AG09309 (cell line): ENCODE measurements around the gene SLC16A12.
"Not testable (repeated sequence)": the region's sequence is repeated elsewhere in the genome, so short reads cannot be mapped to it uniquely, and the experiment has no call there.

Source experiments
- DNase-seq: peaks from one replicate; pipeline ENCODE4 v3.0.0-alpha.2; 2010; ENCODE audit warnings: low read depth
- H3K4me3 ChIP-seq: 2 replicates; pipeline ENCODE4 v1.5.1; 2011; ENCODE audit warnings: mild to moderate bottlenecking, low read depth, low read length, moderate library complexity; ENCODE audit not compliant: control insufficient read depth
- TF ChIP-seq, protein P1 (sequence below): IDR thresholded peaks from 2 replicates; pipeline ENCODE4 v1.5.1; 2011; ENCODE audit warnings: mild to moderate bottlenecking, low read depth, low read length, inconsistent platforms; ENCODE audit not compliant: insufficient read depth, control insufficient read depth; ENCODE audit errors: missing control alignments

Gene SLC16A12

DNA sequence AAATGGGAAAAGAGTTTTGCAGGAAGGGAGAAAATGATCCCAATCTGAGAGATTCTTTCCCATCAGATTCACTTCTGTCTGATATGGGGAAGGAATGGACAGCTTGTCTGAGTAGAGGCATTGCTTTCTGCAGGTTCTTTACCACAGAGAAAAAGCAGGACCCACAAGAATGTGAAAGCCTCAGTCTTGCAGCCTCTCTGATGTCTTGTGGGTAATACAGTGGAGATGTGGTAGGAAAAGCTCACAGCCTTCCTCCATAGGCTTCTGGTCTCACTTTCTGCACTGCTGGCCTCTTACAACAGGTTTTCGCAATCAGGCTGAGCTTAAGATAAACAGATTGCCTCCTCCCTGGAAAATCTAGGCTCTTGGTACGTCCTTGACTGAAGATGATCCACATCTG lies 142.4 kb downstream of the SLC16A12 start:
- TF ChIP-seq, protein P1, sequence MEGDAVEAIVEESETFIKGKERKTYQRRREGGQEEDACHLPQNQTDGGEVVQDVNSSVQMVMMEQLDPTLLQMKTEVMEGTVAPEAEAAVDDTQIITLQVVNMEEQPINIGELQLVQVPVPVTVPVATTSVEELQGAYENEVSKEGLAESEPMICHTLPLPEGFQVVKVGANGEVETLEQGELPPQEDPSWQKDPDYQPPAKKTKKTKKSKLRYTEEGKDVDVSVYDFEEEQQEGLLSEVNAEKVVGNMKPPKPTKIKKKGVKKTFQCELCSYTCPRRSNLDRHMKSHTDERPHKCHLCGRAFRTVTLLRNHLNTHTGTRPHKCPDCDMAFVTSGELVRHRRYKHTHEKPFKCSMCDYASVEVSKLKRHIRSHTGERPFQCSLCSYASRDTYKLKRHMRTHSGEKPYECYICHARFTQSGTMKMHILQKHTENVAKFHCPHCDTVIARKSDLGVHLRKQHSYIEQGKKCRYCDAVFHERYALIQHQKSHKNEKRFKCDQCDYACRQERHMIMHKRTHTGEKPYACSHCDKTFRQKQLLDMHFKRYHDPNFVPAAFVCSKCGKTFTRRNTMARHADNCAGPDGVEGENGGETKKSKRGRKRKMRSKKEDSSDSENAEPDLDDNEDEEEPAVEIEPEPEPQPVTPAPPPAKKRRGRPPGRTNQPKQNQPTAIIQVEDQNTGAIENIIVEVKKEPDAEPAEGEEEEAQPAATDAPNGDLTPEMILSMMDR, result no peak
- DNase-seq, result peak; percentile 85
- H3K4me3 ChIP-seq, result peak overlapping the region; percentile 57

DNA sequence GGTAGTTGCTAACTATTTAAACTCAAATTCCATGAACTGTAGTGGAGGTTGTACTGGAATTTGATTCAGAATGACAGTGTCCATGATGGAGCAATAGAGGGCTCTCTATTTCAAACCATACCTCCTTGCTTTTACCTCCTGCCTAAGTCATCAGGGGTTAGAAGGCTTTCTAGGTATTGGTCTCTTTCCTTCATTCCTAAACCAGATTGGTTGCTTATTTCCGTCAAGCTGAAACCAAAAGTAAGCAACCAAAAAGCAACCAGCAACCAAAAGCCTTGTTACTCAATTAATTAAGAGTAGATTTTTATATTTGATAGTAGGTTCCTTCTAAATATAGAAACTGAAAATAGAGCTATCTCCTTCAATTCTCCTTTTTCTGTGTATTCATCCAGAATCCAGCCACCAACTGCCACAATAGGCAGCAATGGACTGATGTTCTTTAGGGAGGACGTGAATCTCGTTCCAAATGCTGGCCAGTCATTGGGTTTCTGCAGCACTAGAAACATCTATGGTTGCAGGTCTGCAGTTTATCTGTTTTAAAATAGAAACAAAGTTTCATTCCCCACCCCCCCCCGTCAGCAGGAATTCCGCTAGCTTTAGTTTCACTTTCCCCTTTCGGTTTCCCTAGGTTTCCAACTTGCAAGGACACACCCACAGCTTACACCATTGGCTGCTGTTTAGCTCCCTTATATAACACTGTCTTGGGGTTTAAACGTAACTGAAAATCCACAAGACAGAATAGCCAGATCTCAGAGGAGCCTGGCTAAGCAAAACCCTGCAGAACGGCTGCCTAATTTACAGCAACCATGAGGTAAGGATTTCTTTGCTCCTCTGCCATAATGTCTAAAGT lies 143.3 kb downstream of the SLC16A12 start, which contains the start of gene IFIT1:
Gene IFIT1 (plus strand): TSS at position 717 of the 850 bp plus-strand sequence. CDS start 90 bp downstream, at position 807.
- peak within 1 kb of the TSS; percentile 57 for H3K4me3 ChIP-seq
- DNase-seq, result peak; percentile 92
- TF ChIP-seq, protein P1, result no peak

DNA sequence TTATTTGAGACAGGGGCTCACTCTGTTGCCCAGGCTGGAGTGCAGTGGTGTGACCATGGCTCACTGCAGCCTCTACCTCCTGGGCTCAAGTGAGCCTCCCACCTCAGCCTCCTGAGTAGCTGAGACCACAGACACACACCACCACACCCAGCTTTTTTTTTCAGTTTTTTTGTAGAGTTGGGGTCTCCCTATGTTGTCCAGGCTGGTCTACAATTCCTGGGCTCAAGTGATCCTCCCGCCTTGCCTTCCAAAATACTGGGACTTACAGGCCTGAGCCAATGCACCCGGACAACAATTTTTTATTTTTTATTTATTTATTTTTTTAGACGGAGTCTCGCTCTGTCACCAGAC lies 144.2 kb downstream of the SLC16A12 start:
- H3K4me3 ChIP-seq, DNase-seq: not testable (repeated sequence)

DNA sequence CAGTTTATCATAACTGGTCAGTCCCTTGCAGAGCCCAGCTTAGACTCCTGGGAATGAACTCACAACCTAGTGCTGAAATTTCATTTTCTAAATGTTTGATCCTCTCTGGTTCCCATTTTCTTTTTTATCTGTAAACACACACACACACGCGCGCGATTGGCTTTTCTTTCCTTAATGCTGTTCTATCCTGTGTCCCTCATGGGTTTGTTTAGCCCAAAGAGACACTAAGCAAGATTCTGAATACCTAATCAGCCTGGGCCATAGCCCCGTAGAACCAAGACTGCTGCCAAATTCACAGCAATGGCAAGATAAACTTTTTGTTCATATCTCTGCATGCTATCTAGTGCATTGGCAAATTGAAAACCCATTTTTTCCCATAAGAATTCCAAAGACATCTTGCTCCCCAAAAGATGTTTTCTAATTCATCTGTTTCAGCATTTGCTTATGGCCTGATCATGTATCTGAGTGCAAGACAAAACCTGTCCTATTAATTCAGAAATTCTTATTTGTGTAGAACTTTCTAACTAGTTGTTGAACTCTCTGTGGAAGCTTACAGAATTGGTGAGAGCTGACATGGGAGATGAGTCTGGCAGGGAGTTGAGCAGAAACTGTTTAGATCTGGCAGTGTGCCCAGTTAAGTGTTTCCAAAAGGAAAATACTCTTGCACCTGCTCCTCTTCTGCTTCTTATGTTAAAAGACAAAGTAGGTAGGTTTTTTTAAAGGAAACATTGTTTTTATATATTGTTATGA lies 144.7 kb downstream of the SLC16A12 start:
- TF ChIP-seq, protein P1, result no peak
- H3K4me3 ChIP-seq, result no peak overlapping the region
- DNase-seq, result no peak

DNA sequence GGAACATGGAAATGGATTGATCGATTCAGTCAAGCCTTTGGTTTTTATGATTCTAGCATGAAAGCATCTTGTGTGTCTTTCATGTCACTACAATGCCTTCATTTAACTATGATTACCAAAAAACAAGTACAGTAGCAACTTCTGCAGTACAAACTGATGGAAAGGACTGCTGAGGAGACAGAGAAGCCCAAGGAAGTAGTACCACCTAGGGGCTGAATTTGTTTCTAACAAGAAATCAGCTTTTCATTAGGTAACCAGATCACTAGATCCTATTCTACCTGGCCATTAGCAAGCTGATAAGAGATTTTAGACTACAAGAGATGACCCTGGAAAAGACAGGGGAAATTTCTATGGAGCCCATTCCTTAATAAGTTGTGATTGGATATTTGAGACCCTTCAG lies 146.1 kb downstream of the SLC16A12 start:
- DNase-seq, result no peak
- no peak overlapping the region for H3K4me3 ChIP-seq
- TF ChIP-seq, protein P1, result peak; percentile 42

DNA sequence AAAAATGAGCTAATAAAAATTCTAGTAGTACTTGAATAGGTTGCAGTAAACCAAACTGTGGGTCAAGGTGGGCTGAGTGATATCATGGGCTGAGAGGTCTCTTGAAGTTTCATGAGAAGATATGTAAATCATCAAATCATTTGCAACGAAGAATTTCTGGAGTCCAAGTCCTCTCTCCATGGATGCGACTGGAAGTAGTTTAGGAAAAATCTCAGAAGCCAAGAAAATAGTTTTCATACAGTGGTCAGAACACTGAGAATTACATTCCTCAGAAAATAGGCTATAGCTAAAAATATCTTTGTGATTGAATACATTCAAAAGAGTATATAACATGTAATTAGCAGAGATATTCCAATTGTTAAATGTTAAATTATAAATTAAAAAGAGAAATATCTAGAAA lies 146.6 kb downstream of the SLC16A12 start:
- TF ChIP-seq, protein P1, result no peak
- no peak overlapping the region for H3K4me3 ChIP-seq
- DNase-seq, result no peak
